ENCODE results near the gene ODF2.

DNA sequence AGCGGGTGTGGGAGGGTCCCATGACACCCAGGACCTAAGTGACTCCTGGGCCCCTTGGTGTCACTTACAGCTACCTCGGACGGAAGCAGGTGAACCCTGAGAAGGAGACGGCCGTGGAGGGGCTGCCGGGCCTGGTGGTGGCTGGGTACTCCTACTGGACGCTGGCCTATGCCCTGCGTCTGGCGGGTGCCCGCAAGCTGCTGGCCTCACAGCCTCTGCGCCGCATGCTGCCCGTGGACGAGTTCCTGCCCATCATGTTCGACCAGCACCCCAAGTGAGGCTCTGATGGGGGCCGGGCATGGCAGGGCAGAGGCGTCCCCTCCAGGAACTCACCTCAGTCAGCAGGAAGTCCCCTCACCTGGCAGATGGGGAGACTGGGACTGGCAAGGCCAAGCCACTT is 21.5 kb upstream of the ODF2 start:
- TF ChIP-seq, protein P1, sequence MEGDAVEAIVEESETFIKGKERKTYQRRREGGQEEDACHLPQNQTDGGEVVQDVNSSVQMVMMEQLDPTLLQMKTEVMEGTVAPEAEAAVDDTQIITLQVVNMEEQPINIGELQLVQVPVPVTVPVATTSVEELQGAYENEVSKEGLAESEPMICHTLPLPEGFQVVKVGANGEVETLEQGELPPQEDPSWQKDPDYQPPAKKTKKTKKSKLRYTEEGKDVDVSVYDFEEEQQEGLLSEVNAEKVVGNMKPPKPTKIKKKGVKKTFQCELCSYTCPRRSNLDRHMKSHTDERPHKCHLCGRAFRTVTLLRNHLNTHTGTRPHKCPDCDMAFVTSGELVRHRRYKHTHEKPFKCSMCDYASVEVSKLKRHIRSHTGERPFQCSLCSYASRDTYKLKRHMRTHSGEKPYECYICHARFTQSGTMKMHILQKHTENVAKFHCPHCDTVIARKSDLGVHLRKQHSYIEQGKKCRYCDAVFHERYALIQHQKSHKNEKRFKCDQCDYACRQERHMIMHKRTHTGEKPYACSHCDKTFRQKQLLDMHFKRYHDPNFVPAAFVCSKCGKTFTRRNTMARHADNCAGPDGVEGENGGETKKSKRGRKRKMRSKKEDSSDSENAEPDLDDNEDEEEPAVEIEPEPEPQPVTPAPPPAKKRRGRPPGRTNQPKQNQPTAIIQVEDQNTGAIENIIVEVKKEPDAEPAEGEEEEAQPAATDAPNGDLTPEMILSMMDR (IDR thresholded peaks at IDR 0.05; ENCODE audit: low read depth, low read length), result no peak
- TF ChIP-seq EZH2phosphoT487 (IDR thresholded peaks at IDR 0.05; ENCODE audit: low read depth), result no peak

Measured in OCI-LY3 (cell line).